ENCODE results near the gene ZNF335. TPM values are rescaled to one million over a fixed set of nuclear protein-coding genes. Genes with fewer than 3 reads are reported as not detected.

The ZNF335 gene
- total and polyA plus RNA-seq, 2 of the 13 experiments (the other 11 are each of a cell fraction or from before 2014, with no cell fraction given): 9.7 to 13.7 TPM

GRCh38 chr20:45920462-45921336, 51.3 kb downstream of the ZNF335 start (continued):
- TF ChIP-seq KLF13 (CRISPR knock-in tag; IDR thresholded peaks at IDR 0.05) (no peak), MXD1 (CRISPR knock-in tag; IDR thresholded peaks at IDR 0.05) (no peak), RAD21 (CRISPR knock-in tag; IDR thresholded peaks at IDR 0.05) (no peak), SOX5 (CRISPR knock-in tag; IDR thresholded peaks at IDR 0.05; ENCODE audit: borderline replicate concordance) (no peak), SNAPC2 (CRISPR knock-in tag; IDR thresholded peaks at IDR 0.05) (peak; percentile 74; the same call in 1 of the 2 replicates), TCF12 (IDR thresholded peaks at IDR 0.05) (no peak), TCF12 (CRISPR knock-in tag; IDR thresholded peaks at IDR 0.05) (no peak), SP2 (CRISPR knock-in tag; IDR thresholded peaks at IDR 0.05) (0 out of 2 replicates have a peak, but pooled peaks have one; percentile 22), ZBTB38 (CRISPR knock-in tag; IDR thresholded peaks at IDR 0.05) (no peak), KDM5B (CRISPR knock-in tag; IDR thresholded peaks at IDR 0.05; ENCODE audit: borderline replicate concordance) (no peak), ZNF503 (CRISPR knock-in tag; IDR thresholded peaks at IDR 0.05) (0 out of 2 replicates have a peak, but pooled peaks have one; percentile 35), EEA1 (CRISPR knock-in tag; IDR thresholded peaks at IDR 0.05; ENCODE audit: borderline replicate concordance) (no peak), HNF1B (CRISPR knock-in tag; IDR thresholded peaks at IDR 0.05) (0 out of 2 replicates have a peak, but pooled peaks have one; percentile 54), PHF8 (CRISPR knock-in tag; IDR thresholded peaks at IDR 0.05) (no peak), HDAC1 (CRISPR knock-in tag; IDR thresholded peaks at IDR 0.05) (no peak), XRCC5 (optimal IDR thresholded peaks at IDR 0.05; ENCODE audit: low read length) (peak; percentile 12), ZNF3 (CRISPR knock-in tag; IDR thresholded peaks at IDR 0.05) (peak; percentile 0; the same call in 1 of the 2 replicates), ZNF451 (CRISPR knock-in tag; IDR thresholded peaks at IDR 0.05) (no peak), CREB1 (IDR thresholded peaks at IDR 0.05) (no peak), CREB1 (CRISPR knock-in tag; IDR thresholded peaks at IDR 0.05) (no peak), DMAP1 (CRISPR knock-in tag; IDR thresholded peaks at IDR 0.05) (no peak), MAZ (IDR thresholded peaks at IDR 0.05; ENCODE audit: borderline replicate concordance, low read depth, low read length) (no peak), MAZ (CRISPR knock-in tag; IDR thresholded peaks at IDR 0.05; ENCODE audit: low read depth) (no peak), ZFP1 (CRISPR knock-in tag; IDR thresholded peaks at IDR 0.05) (no peak), ZNF33B (CRISPR knock-in tag; IDR thresholded peaks at IDR 0.05) (peak; percentile 51; the same call in 1 of the 2 replicates), ZBTB7B (CRISPR knock-in tag; IDR thresholded peaks at IDR 0.05) (peak; percentile 32; the same call in 1 of the 2 replicates), ZNF704 (CRISPR knock-in tag; IDR thresholded peaks at IDR 0.05; ENCODE audit: borderline replicate concordance) (no peak), HHEX (CRISPR knock-in tag; IDR thresholded peaks at IDR 0.05) (no peak)

Data from HepG2 (cell line).